PC-3 (cell line): Measurements from ENCODE around the gene GNL2. TPM values are rescaled to one million over a fixed set of nuclear protein-coding genes. Genes with fewer than 3 reads are reported as not detected.
A peak's percentile ranks its signal among the peaks of the same experiment; 100 is the strongest.

Experiments used
- ATAC-seq: fragments of 200-7000 bp; cut with Tn5 transposase; 2 replicates; pipeline ENCODE4 v1.9.1; 2020; ENCODE audit warnings: mild to moderate bottlenecking, moderate library complexity
- BruUV-seq: library from RNA; stranded (reverse); fragments of 400-500 nt; replicated peaks from 2 replicates; lab custom pipeline; 2021; lab: Mats Ljungman, UMichigan
- CTCF ChIA-PET: fragments of 300-600 bp; sonication (Branson Sonifier 250); formaldehyde crosslinking; loops from one replicate; lab custom pipeline; 2022; ENCODE audit warnings: antibody characterized with exemption; lab: Charles Lee
- POLR2A ChIA-PET: fragments of 300-600 bp; sonication (Branson Sonifier 250); formaldehyde crosslinking; loops from one replicate; lab custom pipeline; 2022; ENCODE audit warnings: antibody characterized with exemption; ENCODE audit not compliant: unreplicated experiment; lab: Charles Lee
- DNase-seq: peaks from one replicate; pipeline ENCODE4 v3.0.0-alpha.2; 2015
- H2AFZ ChIP-seq: fragments of 300-600 bp; sonication (generic); 2 replicates; pipeline ENCODE4 v1.6.0; 2016; ENCODE audit warnings: antibody characterized with exemption, low read length
- H3F3A ChIP-seq: fragments of 300-600 bp; sonication (generic); one replicate; pipeline ENCODE4 v1.6.0; 2017; ENCODE audit warnings: antibody characterized with exemption, low read length, control low read depth, mild to moderate bottlenecking; ENCODE audit not compliant: unreplicated experiment
- H3K27ac ChIP-seq: fragments of 300-600 bp; sonication (generic); 2 replicates; pipeline ENCODE4 v1.5.1; 2016; ENCODE audit warnings: mild to moderate bottlenecking, low read length
- H3K27me3 ChIP-seq: fragments of 300-600 bp; sonication (generic); 2 replicates; pipeline ENCODE4 v1.6.1; 2016; ENCODE audit warnings: low read length, mixed read lengths
- H3K36me3 ChIP-seq: fragments of 300-600 bp; sonication (generic); 2 replicates; pipeline ENCODE4 v1.6.1; 2016; ENCODE audit warnings: low read depth, mixed run types, low read length, mixed read lengths
- H3K4me1 ChIP-seq: fragments of 300-600 bp; sonication (generic); 2 replicates; pipeline ENCODE4 v1.5.1; 2016; ENCODE audit warnings: low read length; ENCODE audit not compliant: insufficient read depth
- H3K4me2 ChIP-seq: fragments of 300-600 bp; sonication (generic); 2 replicates; pipeline ENCODE4 v1.6.0; 2016; ENCODE audit warnings: low read length
- H3K4me3 ChIP-seq: fragments of 300-600 bp; sonication (generic); 2 replicates; pipeline ENCODE4 v1.5.1; 2016; ENCODE audit warnings: mild to moderate bottlenecking, low read length, mixed read lengths
- H3K79me2 ChIP-seq: fragments of 300-600 bp; sonication (generic); 2 replicates; pipeline ENCODE4 v1.6.1; 2017; ENCODE audit warnings: low read length, mixed read lengths
- H3K9ac ChIP-seq: fragments of 300-600 bp; sonication (generic); 2 replicates; pipeline ENCODE4 v1.6.0; 2016; ENCODE audit warnings: mild to moderate bottlenecking, low read length
- H3K9me2 ChIP-seq: fragments of 300-600 bp; sonication (generic); replicated peaks from 2 replicates; pipeline ENCODE4 v1.6.1; 2016; ENCODE audit warnings: mixed run types, low read length, mixed read lengths
- H3K9me3 ChIP-seq: fragments of 300-600 bp; sonication (generic); 2 replicates; pipeline ENCODE4 v1.6.1; 2016; ENCODE audit warnings: low read length, mixed read lengths
- H4K20me1 ChIP-seq: fragments of 300-600 bp; sonication (generic); 2 replicates; pipeline ENCODE4 v1.6.1; 2016; ENCODE audit warnings: low read length, mixed read lengths
- EZH2 ChIP-seq: fragments of 300-600 bp; sonication (generic); IDR thresholded peaks from one replicate; pipeline ENCODE4 v1.6.1; 2017; ENCODE audit warnings: antibody characterized with exemption, mild to moderate bottlenecking, low read length; ENCODE audit not compliant: unreplicated experiment
- EZH2phosphoT487 ChIP-seq: fragments of 300-600 bp; sonication (generic); IDR thresholded peaks from 2 replicates; pipeline ENCODE4 v1.6.1; 2018; ENCODE audit warnings: mild to moderate bottlenecking, antibody characterized with exemption, low read length, borderline replicate concordance
- intact Hi-C: fragments of 100-400 bp; cut with micrococcal nuclease; formaldehyde crosslinking; loops from 2 replicates; pipeline ENCODE4 v1.9.0; 2023
- total RNA-seq: library from RNA; depleted of rRNA; stranded (reverse); fragments of >200 nt; gene quantifications from 2 replicates; pipeline ENCODE4 v1.2.3, GENCODE V29; 2014
- TF ChIP-seq, protein P1 (sequence below): fragments of 300-600 bp; sonication (generic); conservative IDR thresholded peaks from 2 replicates; pipeline ENCODE4 v1.5.1; 2017; ENCODE audit warnings: antibody characterized with exemption, low read depth, mild to moderate bottlenecking, low read length

Gene GNL2
- total RNA-seq, 1 experiment from 2014 or later: 93.4 TPM

DNA sequence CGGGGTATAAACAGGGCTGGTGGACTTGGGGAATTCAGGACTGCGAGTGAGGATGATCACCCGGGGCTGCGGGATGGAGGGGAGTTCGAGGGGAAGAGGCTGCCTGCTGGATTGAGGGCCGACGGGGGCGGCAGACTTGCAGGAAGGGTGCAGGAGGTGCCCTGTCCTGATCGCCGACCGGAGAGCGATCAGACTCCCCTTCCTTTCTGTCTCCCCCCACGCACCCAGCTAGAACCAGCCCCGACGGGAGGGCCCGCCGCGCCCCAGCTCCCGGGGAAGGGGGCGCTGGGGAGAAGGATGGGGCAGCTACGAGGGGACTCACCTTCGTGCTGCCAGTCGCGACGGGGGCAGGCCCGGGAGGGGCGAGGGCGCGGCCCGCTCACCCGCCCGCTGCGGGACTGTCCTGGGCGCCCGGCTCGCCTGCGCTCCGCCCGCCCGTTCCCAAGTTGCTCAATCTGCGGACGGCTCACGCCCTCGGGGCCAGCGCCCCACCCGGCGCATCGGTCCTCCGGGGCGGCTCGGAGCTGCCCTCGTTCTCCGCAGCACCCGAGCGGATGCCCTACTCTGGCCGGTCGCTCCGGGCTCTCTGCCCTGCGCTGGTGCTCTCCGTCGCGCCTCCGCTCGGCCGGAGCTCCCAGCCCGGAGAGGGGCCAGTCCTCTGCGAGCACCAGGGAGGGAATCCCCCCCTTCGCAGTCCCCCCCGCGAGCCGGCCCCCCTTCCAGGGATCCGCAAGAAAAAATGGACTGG, 38.7 kb upstream of the GNL2 start, which contains the start of gene RSPO1:
RSPO1 (minus strand) TSS at position 649 of the 748 bp plus-strand sequence. CDS start 5,231 bp downstream, outside the sequence.
- no peak within 1 kb of the TSS for H3K4me3 ChIP-seq
- CTCF ChIA-PET: no interaction called here
- H3K9me3 ChIP-seq: no peaks in the 10 kb centered on the region
- intact Hi-C loops: no loop called here
- H3K4me2 ChIP-seq: no peak within 1 kb of the TSS
- DNase-seq (no peak), ATAC-seq (peak; percentile 19; the same call in 1 of the 2 replicates)
- TF ChIP-seq EZH2 (peak; percentile 19), EZH2phosphoT487 (peak; percentile 49; the same call in 1 of the 2 replicates)
- TF ChIP-seq, protein P1, sequence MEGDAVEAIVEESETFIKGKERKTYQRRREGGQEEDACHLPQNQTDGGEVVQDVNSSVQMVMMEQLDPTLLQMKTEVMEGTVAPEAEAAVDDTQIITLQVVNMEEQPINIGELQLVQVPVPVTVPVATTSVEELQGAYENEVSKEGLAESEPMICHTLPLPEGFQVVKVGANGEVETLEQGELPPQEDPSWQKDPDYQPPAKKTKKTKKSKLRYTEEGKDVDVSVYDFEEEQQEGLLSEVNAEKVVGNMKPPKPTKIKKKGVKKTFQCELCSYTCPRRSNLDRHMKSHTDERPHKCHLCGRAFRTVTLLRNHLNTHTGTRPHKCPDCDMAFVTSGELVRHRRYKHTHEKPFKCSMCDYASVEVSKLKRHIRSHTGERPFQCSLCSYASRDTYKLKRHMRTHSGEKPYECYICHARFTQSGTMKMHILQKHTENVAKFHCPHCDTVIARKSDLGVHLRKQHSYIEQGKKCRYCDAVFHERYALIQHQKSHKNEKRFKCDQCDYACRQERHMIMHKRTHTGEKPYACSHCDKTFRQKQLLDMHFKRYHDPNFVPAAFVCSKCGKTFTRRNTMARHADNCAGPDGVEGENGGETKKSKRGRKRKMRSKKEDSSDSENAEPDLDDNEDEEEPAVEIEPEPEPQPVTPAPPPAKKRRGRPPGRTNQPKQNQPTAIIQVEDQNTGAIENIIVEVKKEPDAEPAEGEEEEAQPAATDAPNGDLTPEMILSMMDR: no peak
- no peak within 1 kb of the TSS for H3K27ac ChIP-seq
- no peaks in the 10 kb centered on the region for H3K36me3 ChIP-seq
- no TSS peak for BruUV-seq
- H3K4me1 ChIP-seq: no peaks in the 10 kb centered on the region
- H3K27me3 ChIP-seq: peaks cover 94% of the 10 kb centered on the region
- no peaks in the 10 kb centered on the region for H3K9me2 ChIP-seq
- no peak within 1 kb of the TSS for H2AFZ ChIP-seq
- no peaks in the 10 kb centered on the region for H3F3A ChIP-seq
- peaks cover 3% of the 10 kb centered on the region; the same call in 1 of the 2 replicates for H4K20me1 ChIP-seq
- POLR2A ChIA-PET: no interaction called here
- no peak within 1 kb of the TSS for H3K9ac ChIP-seq
- no peaks in the 10 kb centered on the region for H3K79me2 ChIP-seq

GRCh38 chr1:37633938-37634243, 38.2 kb upstream of the GNL2 start:
- Histone ChIP-seq H3K27ac (no peak overlapping the region), H3K36me3 (no peaks in the 10 kb centered on the region), H3K4me3 (no peak overlapping the region), H4K20me1 (peaks cover 3% of the 10 kb centered on the region; the same call in 1 of the 2 replicates), H3F3A (no peaks in the 10 kb centered on the region), H3K9ac (no peak overlapping the region), H3K79me2 (no peaks in the 10 kb centered on the region), H3K9me2 (no peaks in the 10 kb centered on the region), H3K4me2 (no peak overlapping the region), H3K27me3 (peaks cover 94% of the 10 kb centered on the region), H2AFZ (no peak overlapping the region), H3K9me3 (no peaks in the 10 kb centered on the region), H3K4me1 (no peaks in the 10 kb centered on the region)
- CTCF ChIA-PET: no interaction called here
- TF ChIP-seq EZH2: no peak
- no peak for TF ChIP-seq EZH2phosphoT487
- TF ChIP-seq, protein P1: no peak
- no peak for DNase-seq
- POLR2A ChIA-PET: no interaction called here
- no TSS peak for BruUV-seq
- ATAC-seq: no peak
- intact Hi-C loops: no loop called here
